Astrocyte of the spinal cord (primary cell): Measurements from ENCODE around the gene KLHL29.

Experiments used
- DNase-seq: peaks from one replicate; pipeline ENCODE4 v3.0.0; 2011; ENCODE audit warnings: low read depth, low spot score
- H3K4me3 ChIP-seq: 2 replicates; pipeline ENCODE4 v1.5.1; 2011; ENCODE audit warnings: low read depth, mild to moderate bottlenecking, low read length, moderate library complexity
- CTCF ChIP-seq: IDR thresholded peaks from 2 replicates; pipeline ENCODE4 v1.5.1; 2012; ENCODE audit warnings: low read depth, mild to moderate bottlenecking, low read length, inconsistent platforms
- in situ Hi-C: cut with HindIII; loops from 2 replicates; pipeline ENCODE4 v1.10.0; 2017; ENCODE audit warnings: low sequenced_read_pairs

Gene KLHL29

GRCh38 chr2:23433282-23433681 is 48.3 kb downstream of the KLHL29 start:
- no peak for DNase-seq
- no peak for TF ChIP-seq CTCF
- in situ Hi-C loops, result no loop called here
- no peak overlapping the region for H3K4me3 ChIP-seq

- DNase-seq, result no peak
- no peak overlapping the region for H3K4me3 ChIP-seq
- in situ Hi-C loops, result no loop called here
- no peak for TF ChIP-seq CTCF
These were observed 49.7 kb downstream of the KLHL29 start for GRCh38 chr2:23434721-23435121.

- no peak overlapping the region for H3K4me3 ChIP-seq
- TF ChIP-seq CTCF, result no peak
- in situ Hi-C loops, result no loop called here
- DNase-seq, result no peak
These were observed 50.5 kb downstream of the KLHL29 start for GRCh38 chr2:23435250-23436035.

- no peak for DNase-seq
- TF ChIP-seq CTCF, result no peak
- in situ Hi-C loops, result no loop called here
These were observed 51.5 kb downstream of the KLHL29 start for GRCh38 chr2:23436346-23437098.

GRCh38 chr2:23441414-23441813 is 56.4 kb downstream of the KLHL29 start:
- TF ChIP-seq CTCF, result no peak
- in situ Hi-C loops, result no loop called here
- DNase-seq, result no peak
- no peak overlapping the region for H3K4me3 ChIP-seq

More at GRCh38 chr2:23436346-23437098, 51.5 kb downstream of the KLHL29 start:
- no peak overlapping the region for H3K4me3 ChIP-seq

GRCh38 chr2:23445450-23445868 is 60.5 kb downstream of the KLHL29 start:
- peak; percentile 29 for DNase-seq
- in situ Hi-C loops, result no loop called here
- TF ChIP-seq CTCF, result no peak
- H3K4me3 ChIP-seq, result no peak overlapping the region
